ENCODE measurements around the gene POR.

DNA sequence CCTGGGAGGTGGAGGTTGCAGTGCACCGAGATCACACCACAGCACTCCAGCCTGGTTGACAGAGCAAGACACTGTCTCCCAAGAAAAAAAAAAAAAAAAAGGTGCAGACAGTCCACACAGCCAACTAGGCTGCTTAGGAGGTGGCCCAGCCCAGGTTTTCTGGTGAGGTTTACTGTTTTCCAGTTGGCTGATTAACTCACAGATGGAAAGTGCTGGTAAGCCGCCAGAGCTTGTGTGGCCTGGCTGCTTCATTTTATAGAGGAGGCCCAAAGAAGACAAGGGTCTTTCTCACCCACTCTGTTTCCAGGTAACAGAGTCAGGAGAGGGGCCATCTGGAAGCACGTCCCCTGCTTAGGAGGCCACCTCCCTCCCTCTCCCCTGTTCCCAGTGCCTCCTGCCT is 29.9 kb upstream of the POR start:
- TF ChIP-seq, protein P1, sequence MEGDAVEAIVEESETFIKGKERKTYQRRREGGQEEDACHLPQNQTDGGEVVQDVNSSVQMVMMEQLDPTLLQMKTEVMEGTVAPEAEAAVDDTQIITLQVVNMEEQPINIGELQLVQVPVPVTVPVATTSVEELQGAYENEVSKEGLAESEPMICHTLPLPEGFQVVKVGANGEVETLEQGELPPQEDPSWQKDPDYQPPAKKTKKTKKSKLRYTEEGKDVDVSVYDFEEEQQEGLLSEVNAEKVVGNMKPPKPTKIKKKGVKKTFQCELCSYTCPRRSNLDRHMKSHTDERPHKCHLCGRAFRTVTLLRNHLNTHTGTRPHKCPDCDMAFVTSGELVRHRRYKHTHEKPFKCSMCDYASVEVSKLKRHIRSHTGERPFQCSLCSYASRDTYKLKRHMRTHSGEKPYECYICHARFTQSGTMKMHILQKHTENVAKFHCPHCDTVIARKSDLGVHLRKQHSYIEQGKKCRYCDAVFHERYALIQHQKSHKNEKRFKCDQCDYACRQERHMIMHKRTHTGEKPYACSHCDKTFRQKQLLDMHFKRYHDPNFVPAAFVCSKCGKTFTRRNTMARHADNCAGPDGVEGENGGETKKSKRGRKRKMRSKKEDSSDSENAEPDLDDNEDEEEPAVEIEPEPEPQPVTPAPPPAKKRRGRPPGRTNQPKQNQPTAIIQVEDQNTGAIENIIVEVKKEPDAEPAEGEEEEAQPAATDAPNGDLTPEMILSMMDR (IDR thresholded peaks at IDR 0.05) = no peak
- TF ChIP-seq POLR2A (IDR thresholded peaks at IDR 0.05) = no peak

All from heart left ventricle (tissue), 13 donors.